ENCODE measurements around the gene SSBP3.

SSBP3 gene

GRCh38 chr1:54302549-54302948, 103.6 kb downstream of the SSBP3 start:
- no peak for TF ChIP-seq CTCF (conservative IDR thresholded peaks at IDR 0.05; ENCODE audit: low read depth, low read length)
- no peak for DNase-seq (ENCODE audit: low read depth)
- H3K4me3 ChIP-seq (ENCODE audit: low read depth, low read length) = no peak overlapping the region

- H3K4me3 ChIP-seq (ENCODE audit: low read depth, low read length) = no peak overlapping the region
- no peak for TF ChIP-seq CTCF (conservative IDR thresholded peaks at IDR 0.05; ENCODE audit: low read depth, low read length)
- no peak for DNase-seq (ENCODE audit: low read depth)
Measured at GRCh38 chr1:54301497-54301896, 104.7 kb downstream of the SSBP3 start.

- no peak overlapping the region for H3K4me3 ChIP-seq (ENCODE audit: low read depth, low read length)
- no peak for DNase-seq (ENCODE audit: low read depth)
- TF ChIP-seq CTCF (conservative IDR thresholded peaks at IDR 0.05; ENCODE audit: low read depth, low read length) = no peak
Measured at GRCh38 chr1:54300401-54300800, 105.8 kb downstream of the SSBP3 start.

GRCh38 chr1:54299037-54299436, 107.2 kb downstream of the SSBP3 start:
- H3K4me3 ChIP-seq (ENCODE audit: low read depth, low read length) = no peak overlapping the region
- no peak for DNase-seq (ENCODE audit: low read depth)
- TF ChIP-seq CTCF (conservative IDR thresholded peaks at IDR 0.05; ENCODE audit: low read depth, low read length) = no peak

GRCh38 chr1:54298284-54299033, 107.7 kb downstream of the SSBP3 start:
- TF ChIP-seq CTCF (conservative IDR thresholded peaks at IDR 0.05; ENCODE audit: low read depth, low read length) = no peak
- DNase-seq (ENCODE audit: low read depth) = peak; percentile 52
- no peak overlapping the region for H3K4me3 ChIP-seq (ENCODE audit: low read depth, low read length)

- TF ChIP-seq CTCF (conservative IDR thresholded peaks at IDR 0.05; ENCODE audit: low read depth, low read length) = no peak
- H3K4me3 ChIP-seq (ENCODE audit: low read depth, low read length) = no peak overlapping the region
- DNase-seq (ENCODE audit: low read depth) = no peak
Measured at GRCh38 chr1:54297596-54298283, 108.5 kb downstream of the SSBP3 start.

GRCh38 chr1:54296666-54297065, 109.5 kb downstream of the SSBP3 start:
- no peak for DNase-seq (ENCODE audit: low read depth)
- no peak overlapping the region for H3K4me3 ChIP-seq (ENCODE audit: low read depth, low read length)
- TF ChIP-seq CTCF (conservative IDR thresholded peaks at IDR 0.05; ENCODE audit: low read depth, low read length) = no peak
